HepG2 (cell line): ENCODE results near the gene BPGM.

Experiments used
- GABPA ChIP-seq, 2 experiments: IDR thresholded peaks; 2 replicates each; pipeline ENCODE4 v1.6.1; 2011 to 2016; ENCODE audit warnings: low read depth in 2 of 2, low read length in 1 of 2, missing biosample characterization in 1 of 2, missing genetic modification characterization in 1 of 2
- JUN ChIP-seq: sonication (generic); formaldehyde crosslinking; IDR thresholded peaks from 2 replicates; pipeline ENCODE4 v1.4.0; 2020; ENCODE audit warnings: mild to moderate bottlenecking, missing genetic modification reagents
- POLR2A ChIP-seq, 2 experiments: IDR thresholded peaks; 2 replicates each; pipeline ENCODE4 v1.6.1; 2011; ENCODE audit warnings: low read depth in 2 of 2, low read length in 2 of 2, mild to moderate bottlenecking in 1 of 2, moderate library complexity in 1 of 2; ENCODE audit not compliant: insufficient read depth in 1 of 2
- STAT5B ChIP-seq: sonication (generic); formaldehyde crosslinking; IDR thresholded peaks from 2 replicates; pipeline ENCODE4 v1.4.0; 2020; ENCODE audit warnings: missing genetic modification reagents
- YEATS2 ChIP-seq: sonication (generic); formaldehyde crosslinking; IDR thresholded peaks from 2 replicates; pipeline ENCODE4 v1.4.0; 2020; ENCODE audit warnings: missing genetic modification reagents, borderline replicate concordance
- TF ChIP-seq, protein P1 (sequence below): sonication (generic); formaldehyde crosslinking; IDR thresholded peaks from 2 replicates; pipeline ENCODE4 v1.5.0; 2020; ENCODE audit warnings: mild to moderate bottlenecking, missing genetic modification reagents, moderate library complexity

DNA sequence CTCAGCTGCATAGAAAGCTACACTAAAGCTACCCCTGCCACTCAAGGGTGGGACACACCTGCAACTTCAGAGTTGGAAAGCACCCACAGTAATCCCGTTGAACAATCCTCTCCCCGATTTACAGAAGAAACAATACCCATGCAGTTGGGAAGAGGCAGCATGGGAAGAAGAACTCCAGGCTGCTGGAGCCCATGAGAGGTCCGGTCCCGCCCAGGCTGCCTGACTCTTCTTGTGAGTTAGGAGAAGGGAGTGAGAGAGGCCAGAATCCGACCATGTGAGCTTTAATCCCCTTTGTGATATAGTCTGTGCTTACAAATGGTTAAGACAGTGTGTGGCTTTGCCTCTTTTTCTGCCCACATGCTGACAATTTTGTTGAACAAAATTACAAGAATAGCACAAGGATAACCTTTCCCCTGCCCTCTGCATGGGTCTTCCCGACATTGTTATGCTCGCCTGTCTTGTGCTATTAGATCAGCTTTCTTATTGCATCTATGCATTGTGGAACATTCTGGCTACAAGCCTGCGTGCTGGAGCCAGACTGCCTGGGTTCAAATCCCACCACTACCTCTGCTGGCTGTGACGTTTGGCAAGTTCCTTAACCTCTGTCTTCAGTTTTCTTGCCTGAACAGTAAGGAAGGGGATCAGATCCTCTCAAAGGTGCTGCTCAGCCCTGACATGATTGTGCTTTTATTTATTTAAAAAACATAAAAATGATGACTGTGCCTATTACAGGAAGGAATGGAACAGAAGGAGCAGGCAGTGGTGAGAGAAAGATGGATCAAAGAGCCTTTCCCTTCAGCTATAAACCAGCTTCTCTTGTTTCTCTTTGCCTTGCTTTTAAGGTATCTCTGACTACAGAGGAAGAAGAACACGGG is 56.0 kb downstream of the BPGM start:
- TF ChIP-seq STAT5B (no peak), POLR2A (IDR thresholded peaks at IDR 0.05; ENCODE audit: insufficient read depth in 1 of 2, low read depth in 2 of 2, low read length in 2 of 2) (no peak), JUN (CRISPR knock-in tag) (no peak), YEATS2 (no peak), GABPA (IDR thresholded peaks at IDR 0.05; ENCODE audit: low read depth, low read length) (no peak), GABPA (CRISPR knock-in tag; IDR thresholded peaks at IDR 0.05; ENCODE audit: low read depth) (no peak)
- TF ChIP-seq, protein P1, sequence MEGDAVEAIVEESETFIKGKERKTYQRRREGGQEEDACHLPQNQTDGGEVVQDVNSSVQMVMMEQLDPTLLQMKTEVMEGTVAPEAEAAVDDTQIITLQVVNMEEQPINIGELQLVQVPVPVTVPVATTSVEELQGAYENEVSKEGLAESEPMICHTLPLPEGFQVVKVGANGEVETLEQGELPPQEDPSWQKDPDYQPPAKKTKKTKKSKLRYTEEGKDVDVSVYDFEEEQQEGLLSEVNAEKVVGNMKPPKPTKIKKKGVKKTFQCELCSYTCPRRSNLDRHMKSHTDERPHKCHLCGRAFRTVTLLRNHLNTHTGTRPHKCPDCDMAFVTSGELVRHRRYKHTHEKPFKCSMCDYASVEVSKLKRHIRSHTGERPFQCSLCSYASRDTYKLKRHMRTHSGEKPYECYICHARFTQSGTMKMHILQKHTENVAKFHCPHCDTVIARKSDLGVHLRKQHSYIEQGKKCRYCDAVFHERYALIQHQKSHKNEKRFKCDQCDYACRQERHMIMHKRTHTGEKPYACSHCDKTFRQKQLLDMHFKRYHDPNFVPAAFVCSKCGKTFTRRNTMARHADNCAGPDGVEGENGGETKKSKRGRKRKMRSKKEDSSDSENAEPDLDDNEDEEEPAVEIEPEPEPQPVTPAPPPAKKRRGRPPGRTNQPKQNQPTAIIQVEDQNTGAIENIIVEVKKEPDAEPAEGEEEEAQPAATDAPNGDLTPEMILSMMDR (CRISPR knock-in tag): no peak
